GM12878 (cell line): Measurements from ENCODE around the gene TPBGL. TPM values are rescaled to one million over a fixed set of nuclear protein-coding genes. Genes with fewer than 3 reads are reported as not detected.

Source experiments
- ATAC-seq: fragments of 200-7000 bp; cut with Tn5 transposase; 3 replicates; pipeline ENCODE4 v1.9.1; 2020; ENCODE audit warnings: mild to moderate bottlenecking, moderate library complexity
- BruUV-seq: library from RNA; stranded (reverse); fragments of 400-500 nt; replicated peaks from 2 replicates; lab custom pipeline; 2021; lab: Mats Ljungman, UMichigan
- CTCF ChIA-PET: fragments of 300-600 bp; sonication (Branson Sonifier 250); formaldehyde crosslinking; extraction: SDS; loops from one replicate; lab custom pipeline; 2021; ENCODE audit warnings: inconsistent platforms; lab: Yijun Ruan, JAX
- POLR2A ChIA-PET: fragments of 350-600 bp; formaldehyde crosslinking; extraction: SDS; loops from one replicate; lab custom pipeline; 2021; ENCODE audit warnings: inconsistent platforms; lab: Charles Lee
- RAD21 ChIA-PET: fragments of 300-600 bp; sonication (Branson Sonifier 250); formaldehyde crosslinking; loops from one replicate; lab custom pipeline; 2023; ENCODE audit warnings: antibody characterized with exemption; ENCODE audit not compliant: unreplicated experiment; lab: Charles Lee
- SMC1A ChIA-PET: fragments of 300-600 bp; sonication (Branson Sonifier 250); formaldehyde crosslinking; loops from one replicate; lab custom pipeline; 2023; ENCODE audit not compliant: unreplicated experiment, uncharacterized antibody; lab: Charles Lee
- DNase-seq: peaks from one replicate; pipeline ENCODE4 v3.0.0-alpha.2; 2011; ENCODE audit warnings: low read depth, low spot score
- FAIRE-seq: peaks from 3 replicates; lab custom pipeline; 2011; peaks lifted over from hg19 to GRCh38; lab: Jason Lieb, UNC
- H2AFZ ChIP-seq: 2 replicates; pipeline ENCODE4 v1.6.0; 2011; ENCODE audit warnings: low read depth, low read length, control low read depth; ENCODE audit not compliant: control insufficient read depth
- H3K27ac ChIP-seq: 2 replicates; pipeline ENCODE4 v1.5.1; 2011; ENCODE audit warnings: control low read depth; ENCODE audit not compliant: control insufficient read depth, insufficient read depth
- H3K27me3 ChIP-seq, 2 experiments: replicated peaks in 1 of 2; 2 replicates each; pipeline versions ENCODE4 v1.6.0 to v1.6.1; 2011; ENCODE audit warnings: low read length in 1 of 2; ENCODE audit not compliant: control insufficient read depth in 2 of 2, insufficient read depth in 2 of 2
- H3K36me3 ChIP-seq, 2 experiments: 2 replicates each; pipeline ENCODE4 v1.5.1; 2011; ENCODE audit warnings: low read length in 1 of 2; ENCODE audit not compliant: control insufficient read depth in 2 of 2, insufficient read depth in 2 of 2
- H3K4me1 ChIP-seq: 2 replicates; pipeline ENCODE4 v1.6.1; 2011; ENCODE audit warnings: mild to moderate bottlenecking, low read length, moderate library complexity, mixed read lengths; ENCODE audit not compliant: control insufficient read depth, insufficient read depth
- H3K4me2 ChIP-seq: 2 replicates; pipeline ENCODE4 v1.6.0; 2011; ENCODE audit warnings: control low read depth; ENCODE audit not compliant: control insufficient read depth, insufficient read depth
- H3K4me3 ChIP-seq: fragments of 200-600 bp; sonication (generic); 2 replicates; pipeline ENCODE4 v1.5.1; 2016
- H3K79me2 ChIP-seq: 2 replicates; pipeline ENCODE4 v1.6.0; 2011; ENCODE audit warnings: low read length; ENCODE audit not compliant: control insufficient read depth, insufficient read depth
- H3K9ac ChIP-seq: 2 replicates; pipeline ENCODE4 v1.8.0; 2011; ENCODE audit warnings: low read length, control low read depth, mixed read lengths; ENCODE audit not compliant: control insufficient read depth, insufficient read depth
- H3K9me3 ChIP-seq: replicated peaks from 3 replicates; pipeline ENCODE4 v1.5.1; 2011; ENCODE audit warnings: mild to moderate bottlenecking, low read length; ENCODE audit not compliant: control insufficient read depth, insufficient read depth
- H4K20me1 ChIP-seq: 2 replicates; pipeline ENCODE4 v1.6.0; 2011; ENCODE audit not compliant: control insufficient read depth, insufficient read depth
- CBFB ChIP-seq: IDR thresholded peaks from 2 replicates; pipeline ENCODE4 v1.6.1; 2016; ENCODE audit warnings: antibody characterized with exemption, low read depth
- CREM ChIP-seq: IDR thresholded peaks from 2 replicates; pipeline ENCODE4 v1.6.1; 2014; ENCODE audit warnings: antibody characterized with exemption, low read depth
- E4F1 ChIP-seq: fragments of 450-650 bp; IDR thresholded peaks from 2 replicates; pipeline ENCODE4 v1.6.1; 2018; ENCODE audit warnings: borderline replicate concordance, mild to moderate bottlenecking; ENCODE audit not compliant: partially characterized antibody
- ETV6 ChIP-seq, 2 experiments: fragments of 450-650 bp in 1 of 2; IDR thresholded peaks in 1 of 2; conservative IDR thresholded peaks in 1 of 2; 2 replicates each; pipeline ENCODE4 v1.6.1; 2014; ENCODE audit warnings: antibody characterized with exemption in 1 of 2, borderline replicate concordance in 1 of 2, low read depth in 1 of 2, mild to moderate bottlenecking in 1 of 2, moderate library complexity in 1 of 2
- KAT2A ChIP-seq: conservative IDR thresholded peaks from 2 replicates; pipeline ENCODE4 v1.6.1; 2011; ENCODE audit warnings: low read depth, low read length; ENCODE audit not compliant: control insufficient read depth
- MXI1 ChIP-seq: fragments of 150-350 bp; IDR thresholded peaks from 2 replicates; pipeline ENCODE4 v1.6.1; 2011; ENCODE audit warnings: low read depth, mild to moderate bottlenecking, inconsistent platforms, low read length, improper control_type of control experiment
- POU2F2 ChIP-seq: IDR thresholded peaks from 3 replicates; pipeline ENCODE4 v1.6.1; 2011; ENCODE audit warnings: low read depth, mild to moderate bottlenecking, low read length, borderline replicate concordance
- PRDM15 ChIP-seq: fragments of 450-650 bp; formaldehyde crosslinking; IDR thresholded peaks from 2 replicates; pipeline ENCODE4 v1.4.0; 2020; ENCODE audit warnings: mild to moderate bottlenecking, moderate library complexity
- RAD51 ChIP-seq: fragments of 450-650 bp; IDR thresholded peaks from 2 replicates; pipeline ENCODE4 v1.6.1; 2016; ENCODE audit warnings: moderate library complexity, mild to moderate bottlenecking, inconsistent platforms
- TAF1 ChIP-seq: IDR thresholded peaks from 2 replicates; pipeline ENCODE4 v1.6.1; 2011; ENCODE audit warnings: mild to moderate bottlenecking, low read depth, low read length, borderline replicate concordance
- TCF12 ChIP-seq: IDR thresholded peaks from 2 replicates; pipeline ENCODE4 v1.6.1; 2011; ENCODE audit warnings: low read depth, mild to moderate bottlenecking, low read length
- ZNF687 ChIP-seq: fragments of 450-650 bp; IDR thresholded peaks from 2 replicates; pipeline ENCODE4 v1.6.1; 2017; ENCODE audit warnings: mild to moderate bottlenecking, moderate library complexity
- WGBS: methylation state at CpG from one replicate; pipeline ENCODE4 v1.1.6; 2016; ENCODE audit warnings: low lambda C conversion rate; ENCODE audit not compliant: insufficient replicate concordance, insufficient coverage; ENCODE audit errors: missing lambda C conversion rate; 5-methylcytosine and 5-hydroxymethylcytosine counted together
- in situ Hi-C: fragments of 300-500 bp; cut with MboI; formaldehyde crosslinking; loops from 9 replicates; pipeline ENCODE4 v1.14.3; 2018; ENCODE audit warnings: mixed read lengths
- intact Hi-C: fragments of 100-400 bp; cut with micrococcal nuclease; formaldehyde crosslinking; loops from one replicate; pipeline ENCODE4 v1.14.2; 2022; ENCODE audit not compliant: unreplicated experiment
- polyA plus RNA-seq, 11 experiments: library from polyadenylated mRNA; depleted of rRNA in 4 of 11; unstranded in 6 of 11; stranded (reverse) in 5 of 11; fragments of >200 nt; fragmentation: Nextera tagmentation in 4 of 11; fragmentation: Illumina TruSeq in 1 of 11; extraction: Ambion mirVana in 4 of 11; extraction: Trizol in 1 of 11; gene quantifications; 1 replicate in 1 of 11; 2 replicates in 10 of 11; pipeline versions ENCODE4 v1.2.1 to v1.2.3, GENCODE V29; 2011 to 2016; ENCODE audit warnings: inconsistent platforms in 2 of 11, missing spikeins in 2 of 11, low read depth in 1 of 11
- total RNA-seq, 4 experiments: library from RNA; depleted of rRNA in 3 of 4; stranded (reverse); fragments of >200 nt in 3 of 4; fragmentation: Illumina TruSeq in 1 of 4; extraction: Trizol in 1 of 4; gene quantifications; 2 replicates each; pipeline versions ENCODE4 v1.2.1 to v1.2.3, GENCODE V29; 2013 to 2021

TPBGL gene
- total and polyA plus RNA-seq, 10 of the 15 experiments (the other 5 are each of a cell fraction or from before 2014, with no cell fraction given) = not detected

GRCh38 chr11:75276686-75277085 lies 36.1 kb downstream of the TPBGL start:
- in situ Hi-C loops = loop anchor here (5.0 kb wide), 1 partner anchor 106 kb away; no protein-coding TSS in a partner anchor
- ATAC-seq (no peak), DNase-seq (no peak)
- Histone ChIP-seq H3K36me3 (peaks cover 0 to 2% of the 10 kb centered on the region in 2 experiments; a peak in 2 of 4 replicates), H2AFZ (no peak overlapping the region), H3K79me2 (no peaks in the 10 kb centered on the region), H3K4me3 (no peak overlapping the region), H3K9me3 (no peaks in the 10 kb centered on the region), H3K27me3 (no peaks in the 10 kb centered on the region; a peak in 1 of 4 replicates), H3K27ac (no peak overlapping the region), H4K20me1 (no peaks in the 10 kb centered on the region), H3K4me1 (no peaks in the 10 kb centered on the region)
- ChIA-PET SMC1A (interaction anchor here (1.4 to 4.2 kb wide), 3 partner anchors 105 to 112 kb away, joined by 7 to 17 read pairs (median 9); no protein-coding TSS in a partner anchor), CTCF (interaction anchor here (0.6 to 16.9 kb wide), 7 partner anchors 28 to 1905 kb away, joined by 3 to 406 read pairs (median 3); no protein-coding TSS in a partner anchor), POLR2A (no interaction called here), RAD21 (interaction anchor here (0.6 to 6.9 kb wide), 2 partner anchors 18 to 108 kb away, joined by 3 to 118 read pairs; no protein-coding TSS in a partner anchor)
- WGBS = 42% methylated on average over 6 of the region's 6 CpGs
- intact Hi-C loops = no loop called here
- no TSS peak for BruUV-seq
- TF ChIP-seq RAD51 (no peak), POU2F2 (no peak), CBFB (no peak), KAT2A (no peak), CREM (no peak), PRDM15 (CRISPR knock-in tag) (no peak), MXI1 (no peak), ETV6 (conservative IDR thresholded peaks at IDR 0.05 in 1 of 2, IDR thresholded peaks at IDR 0.05 in 1 of 2; ENCODE audit: borderline replicate concordance in 1 of 2, low read depth in 1 of 2) (no peak), TCF12 (no peak), ZNF687 (no peak), TAF1 (no peak), E4F1 (no peak)
- TF ChIP-seq, all 136 proteins: peak for 0
- Histone ChIP-seq H3K9ac (no peak overlapping the region), H3K4me2 (no peak overlapping the region)
- FAIRE-seq = no peak
